Stomach smooth muscle (tissue), 2 donors: ENCODE measurements around the gene CC2D1A.
A peak's percentile ranks its signal among the peaks of the same experiment; 100 is the strongest.

ENCODE experiments used
- H3K27ac ChIP-seq: one replicate; pipeline ENCODE4 v1.7.0; 2013; ENCODE audit warnings: mild to moderate bottlenecking, low read length, inconsistent platforms
- H3K27me3 ChIP-seq, 2 donors: one replicate each; pipeline ENCODE4 v1.7.0; 2013; ENCODE audit warnings: low read length in 2 of 2; ENCODE audit not compliant: insufficient read depth in 2 of 2, control insufficient read depth in 1 of 2
- H3K36me3 ChIP-seq, 2 donors: one replicate each; pipeline ENCODE4 v1.7.0; 2013; ENCODE audit warnings: low read length in 2 of 2; ENCODE audit not compliant: control insufficient read depth in 2 of 2, insufficient read depth in 2 of 2
- H3K4me1 ChIP-seq: one replicate; pipeline ENCODE4 v1.7.0; 2013; ENCODE audit warnings: low read length; ENCODE audit not compliant: control insufficient read depth, insufficient read depth
- H3K4me3 ChIP-seq, 2 donors: one replicate each; pipeline ENCODE4 v1.7.0; 2013; ENCODE audit warnings: low read length in 2 of 2
- H3K9ac ChIP-seq, 2 donors: one replicate each; pipeline ENCODE4 v1.7.0; 2013; ENCODE audit warnings: low read length in 2 of 2, mild to moderate bottlenecking in 1 of 2
- H3K9me3 ChIP-seq, 2 donors: one replicate each; pipeline ENCODE4 v1.7.0; 2013; ENCODE audit warnings: low read length in 2 of 2; ENCODE audit not compliant: control insufficient read depth in 2 of 2
- donor health status: healthy.
- donor health status: Pancreatic carcinoma.

The CC2D1A gene

GRCh38 chr19:13866463-13867046 is 39.4 kb upstream of the CC2D1A start:
- peaks cover 18% of the 10 kb centered on the region for H3K4me1 ChIP-seq
- no peak overlapping the region for H3K27ac ChIP-seq
- peak overlapping the region; percentile 62 to 73 for H3K9ac ChIP-seq
- H3K9me3 ChIP-seq = no peaks in the 10 kb centered on the region
- no peaks in the 10 kb centered on the region for H3K36me3 ChIP-seq
- no peaks in the 10 kb centered on the region for H3K27me3 ChIP-seq
- peak overlapping the region; percentile 73 to 76 for H3K4me3 ChIP-seq

DNA sequence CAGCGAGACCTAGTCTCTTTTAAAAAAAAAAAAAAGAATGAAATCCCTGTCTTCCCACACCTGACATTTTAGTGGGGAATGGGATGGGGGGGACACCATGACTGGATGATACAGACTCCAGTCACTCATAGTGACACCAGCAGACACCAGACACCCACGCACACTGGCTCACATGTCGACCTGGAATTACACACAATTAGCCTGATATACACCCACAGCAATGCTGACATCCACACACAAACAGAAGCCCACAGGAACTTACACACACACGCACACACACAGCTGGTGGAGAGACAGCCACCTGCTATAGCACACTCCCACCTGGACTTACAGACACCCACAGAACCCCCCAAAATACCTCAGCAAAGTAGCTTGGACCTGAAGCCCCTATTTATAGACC is 37.3 kb upstream of the CC2D1A start:
- H3K4me1 ChIP-seq = peaks cover 13% of the 10 kb centered on the region
- H3K36me3 ChIP-seq = no peaks in the 10 kb centered on the region
- H3K27ac ChIP-seq = no peak overlapping the region
- H3K9me3 ChIP-seq = no peaks in the 10 kb centered on the region
- H3K4me3 ChIP-seq = no peak overlapping the region
- H3K27me3 ChIP-seq = peaks cover 0 to 4% of the 10 kb centered on the region in 2 donors
- H3K9ac ChIP-seq = no peak overlapping the region

DNA sequence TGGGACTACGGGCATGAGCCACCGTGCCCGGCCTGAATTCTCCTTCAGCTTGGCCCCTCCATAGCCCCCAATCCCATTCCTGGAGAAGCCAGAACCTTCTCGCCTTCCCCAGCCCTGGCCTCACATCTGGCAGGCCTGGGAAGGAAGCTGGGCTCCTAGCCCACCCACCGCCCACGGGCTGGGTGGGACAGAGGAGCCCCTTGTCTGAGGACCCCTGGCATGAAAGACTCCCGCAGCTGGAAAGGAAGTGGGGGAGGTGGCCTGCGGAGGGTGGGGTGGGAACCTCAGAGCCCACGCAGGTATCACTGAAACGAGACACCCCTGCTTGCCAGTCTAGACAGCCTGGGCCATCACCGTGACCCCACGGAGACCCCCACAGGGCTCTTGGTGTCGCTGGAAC is 36.7 kb upstream of the CC2D1A start:
- Histone ChIP-seq H3K27me3 (peaks cover 0 to 4% of the 10 kb centered on the region in 2 donors), H3K9me3 (no peaks in the 10 kb centered on the region), H3K27ac (no peak overlapping the region), H3K36me3 (no peaks in the 10 kb centered on the region), H3K9ac (no peak overlapping the region), H3K4me3 (no peak overlapping the region), H3K4me1 (peaks cover 12% of the 10 kb centered on the region)

DNA sequence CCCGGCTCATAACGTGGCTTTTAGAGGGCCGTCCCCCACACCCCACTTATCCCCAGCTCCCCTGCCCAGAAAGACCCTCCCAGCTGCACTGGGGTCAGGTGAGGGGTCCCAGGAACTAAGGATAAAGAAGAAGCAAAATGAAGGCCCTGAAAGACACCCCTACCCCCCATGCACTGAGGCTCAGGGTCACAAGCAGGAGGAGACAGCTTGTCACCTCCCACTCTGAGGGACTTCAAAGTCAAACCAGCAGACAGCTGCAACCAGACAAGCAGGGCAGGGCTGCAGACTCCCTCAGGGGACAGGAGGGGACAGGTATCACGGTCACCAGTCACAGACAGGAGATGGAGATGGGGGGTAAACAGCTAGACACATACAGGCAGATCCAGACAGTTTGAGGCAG is 35.1 kb upstream of the CC2D1A start:
- no peaks in the 10 kb centered on the region for H3K36me3 ChIP-seq
- no peak overlapping the region for H3K4me3 ChIP-seq
- H3K9ac ChIP-seq = no peak overlapping the region
- H3K27me3 ChIP-seq = peaks cover 0 to 4% of the 10 kb centered on the region in 2 donors
- H3K27ac ChIP-seq = no peak overlapping the region
- no peaks in the 10 kb centered on the region for H3K9me3 ChIP-seq
- peaks cover 9% of the 10 kb centered on the region for H3K4me1 ChIP-seq

GRCh38 chr19:13872339-13872694 is 33.7 kb upstream of the CC2D1A start:
- Histone ChIP-seq H3K4me1 (no peaks in the 10 kb centered on the region), H3K4me3 (no peak overlapping the region), H3K9ac (no peak overlapping the region), H3K27ac (no peak overlapping the region), H3K36me3 (no peaks in the 10 kb centered on the region), H3K9me3 (no peaks in the 10 kb centered on the region), H3K27me3 (peaks cover 0 to 4% of the 10 kb centered on the region in 2 donors)

GRCh38 chr19:13872695-13873389 is 33.2 kb upstream of the CC2D1A start:
- H3K27ac ChIP-seq = no peak overlapping the region

DNA sequence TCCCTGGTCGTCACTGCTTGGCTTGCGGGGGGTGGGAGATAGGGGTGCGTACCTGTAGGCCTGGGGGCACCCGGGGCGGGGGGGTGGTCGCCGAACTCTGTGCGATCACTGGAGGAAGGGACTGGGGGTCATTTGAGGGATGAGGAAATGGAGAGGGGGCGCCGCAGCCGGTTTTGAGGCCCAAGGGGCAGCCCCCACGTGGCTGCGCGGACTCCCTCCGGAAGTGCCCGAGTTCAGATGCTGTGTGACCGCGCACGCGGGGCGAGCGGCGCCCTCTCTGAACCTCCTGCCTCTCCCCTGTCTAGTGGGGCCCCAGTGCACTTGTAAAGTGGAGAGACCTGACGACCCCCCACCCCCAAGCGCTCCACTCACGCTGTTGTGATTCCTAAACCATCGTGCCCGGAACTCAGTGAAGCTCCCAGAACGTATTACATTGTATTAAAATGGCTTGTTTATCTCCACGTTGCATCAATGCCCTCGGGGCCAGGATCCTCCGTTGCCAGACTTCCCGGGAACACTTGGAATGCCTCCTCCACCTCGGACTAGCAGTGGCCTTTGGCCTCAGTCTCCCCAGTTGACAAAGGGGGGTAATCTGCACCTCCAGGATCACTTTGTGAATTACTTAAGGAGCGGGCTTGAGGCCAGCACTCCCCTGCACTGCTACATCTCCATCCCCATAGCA is 32.0 kb upstream of the CC2D1A start:
- no peaks in the 10 kb centered on the region for H3K9me3 ChIP-seq
- H3K4me1 ChIP-seq = no peaks in the 10 kb centered on the region
- H3K36me3 ChIP-seq = no peaks in the 10 kb centered on the region
- H3K27ac ChIP-seq = no peak overlapping the region
- H3K4me3 ChIP-seq = no peak overlapping the region
- H3K9ac ChIP-seq = no peak overlapping the region
- H3K27me3 ChIP-seq = peaks cover 0 to 4% of the 10 kb centered on the region in 2 donors

More at GRCh38 chr19:13872695-13873389, 33.2 kb upstream of the CC2D1A start:
- Histone ChIP-seq H3K4me3 (no peak overlapping the region), H3K36me3 (no peaks in the 10 kb centered on the region), H3K9me3 (no peaks in the 10 kb centered on the region), H3K9ac (no peak overlapping the region), H3K27me3 (peaks cover 0 to 4% of the 10 kb centered on the region in 2 donors), H3K4me1 (no peaks in the 10 kb centered on the region)

DNA sequence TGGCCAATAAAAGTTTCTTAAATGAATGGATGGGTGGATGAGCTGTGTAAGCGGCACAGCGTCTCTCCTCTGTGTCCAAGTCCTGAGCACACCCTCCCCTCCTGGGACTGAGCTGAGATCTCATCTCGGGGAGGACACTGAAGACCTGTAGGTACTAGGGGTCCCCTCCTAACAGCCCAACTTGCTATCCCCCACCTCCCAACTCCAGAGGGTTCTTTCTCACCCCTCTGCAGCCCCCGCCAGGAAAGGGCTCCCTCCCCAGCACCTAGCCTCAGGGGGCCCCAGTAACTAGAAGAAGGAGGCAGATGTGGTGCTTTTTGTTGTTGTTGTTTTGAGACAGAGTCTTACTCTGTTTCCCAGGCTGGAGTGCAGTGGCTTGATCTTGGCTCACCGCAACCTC is 30.2 kb upstream of the CC2D1A start:
- Histone ChIP-seq H3K27me3 (peaks cover 0 to 4% of the 10 kb centered on the region in 2 donors), H3K9ac (no peak overlapping the region), H3K4me3 (no peak overlapping the region), H3K4me1 (peaks cover 17% of the 10 kb centered on the region), H3K27ac (no peak overlapping the region), H3K36me3 (no peaks in the 10 kb centered on the region), H3K9me3 (no peaks in the 10 kb centered on the region)

GRCh38 chr19:13876834-13877233 is 29.2 kb upstream of the CC2D1A start, which contains the start of gene NANOS3:
NANOS3 (plus strand) TSS chr19:13877134; CDS start chr19:13877249, 115 bp downstream.
- Histone ChIP-seq H3K9me3 (no peaks in the 10 kb centered on the region), H3K36me3 (no peaks in the 10 kb centered on the region), H3K9ac (no peak within 1 kb of the TSS), H3K27ac (no peak within 1 kb of the TSS), H3K4me3 (no peak within 1 kb of the TSS), H3K4me1 (peaks cover 18% of the 10 kb centered on the region), H3K27me3 (peaks cover 0 to 4% of the 10 kb centered on the region in 2 donors)

DNA sequence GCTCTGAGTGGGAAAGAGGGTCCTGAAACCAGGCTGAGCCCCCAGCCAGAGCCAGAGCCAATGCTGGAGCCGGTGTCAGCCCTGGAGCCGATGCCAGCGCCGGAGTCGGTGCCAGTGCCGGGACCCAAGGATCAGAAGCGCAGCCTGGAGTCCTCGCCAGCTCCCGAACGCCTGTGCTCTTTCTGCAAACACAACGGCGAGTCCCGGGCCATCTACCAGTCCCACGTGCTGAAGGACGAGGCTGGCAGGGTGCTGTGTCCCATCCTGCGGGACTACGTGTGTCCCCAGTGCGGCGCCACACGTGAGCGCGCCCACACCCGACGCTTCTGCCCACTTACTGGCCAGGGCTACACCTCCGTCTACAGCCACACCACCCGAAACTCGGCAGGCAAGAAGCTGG is 28.7 kb upstream of the CC2D1A start:
- peaks cover 0 to 3% of the 10 kb centered on the region in 2 donors for H3K27me3 ChIP-seq
- H3K4me1 ChIP-seq = peaks cover 18% of the 10 kb centered on the region
- H3K9ac ChIP-seq = no peak overlapping the region
- no peaks in the 10 kb centered on the region for H3K36me3 ChIP-seq
- no peak overlapping the region for H3K4me3 ChIP-seq
- H3K27ac ChIP-seq = no peak overlapping the region
- H3K9me3 ChIP-seq = no peaks in the 10 kb centered on the region
